ENCODE data around the gene ZNF200.

Gene ZNF200

DNA sequence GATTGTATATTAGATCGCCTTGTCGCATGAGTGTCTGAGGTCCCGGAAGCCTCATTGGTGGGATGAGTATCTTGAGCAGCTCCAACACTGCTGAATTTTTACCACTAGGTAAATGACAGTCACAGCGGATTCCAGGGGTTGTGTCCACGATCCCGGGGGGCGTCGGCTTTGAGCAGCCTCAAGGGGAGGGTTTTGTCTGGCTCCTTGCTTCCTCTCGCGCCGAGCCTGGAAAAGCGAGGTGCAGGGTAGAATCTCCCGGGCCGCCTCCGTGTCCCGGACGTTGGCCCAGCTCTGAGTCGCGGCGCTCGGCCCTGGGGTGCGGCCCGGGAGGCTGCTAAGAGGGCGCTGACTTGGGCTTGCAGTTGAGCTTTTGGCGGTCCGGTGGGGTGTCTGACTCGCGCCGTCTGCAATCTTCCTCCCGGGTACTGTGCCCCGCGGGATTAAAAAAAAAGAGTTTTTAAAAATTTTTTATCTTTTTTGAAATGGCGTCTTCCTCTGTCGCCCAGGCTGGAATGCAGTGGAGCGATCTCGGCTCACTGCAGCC lies 42.4 kb downstream of the ZNF200 start:
- H3K4me3 ChIP-seq (ENCODE audit: low read length, poor library complexity, severe bottlenecking) = no peak overlapping the region
- no peak overlapping the region for H2AFZ ChIP-seq (ENCODE audit: low read length)
- no peaks in the 10 kb centered on the region for H3K9me2 ChIP-seq (replicated peaks; ENCODE audit: low read depth, low read length)
- H3K79me2 ChIP-seq (ENCODE audit: insufficient read depth, low read length) = no peaks in the 10 kb centered on the region
- no peak overlapping the region for H3K4me2 ChIP-seq (ENCODE audit: low read depth, low read length, poor library complexity, severe bottlenecking)
- no peaks in the 10 kb centered on the region for H3K9me3 ChIP-seq (ENCODE audit: insufficient read depth, low read depth, low read length)
- no peaks in the 10 kb centered on the region for H3K36me3 ChIP-seq (ENCODE audit: insufficient read depth, low read length)
- TF ChIP-seq CTCF (conservative IDR thresholded peaks at IDR 0.05; ENCODE audit: low read length) = no peak
- no peak for TF ChIP-seq EZH2phosphoT487 (IDR thresholded peaks at IDR 0.05; ENCODE audit: borderline replicate concordance)
- no peak overlapping the region for H3K9ac ChIP-seq (ENCODE audit: low read depth, low read length, poor library complexity, severe bottlenecking)
- H3F3A ChIP-seq (ENCODE audit: low read depth) = no peaks in the 10 kb centered on the region
- no peaks in the 10 kb centered on the region for H4K20me1 ChIP-seq (ENCODE audit: insufficient read depth, low read length, poor library complexity, severe bottlenecking)
- no peaks in the 10 kb centered on the region for H3K27me3 ChIP-seq (ENCODE audit: insufficient read depth, low read length, poor library complexity, severe bottlenecking)
- no peaks in the 10 kb centered on the region for H3K4me1 ChIP-seq (ENCODE audit: insufficient read depth, low read length, poor library complexity, severe bottlenecking)

DNA sequence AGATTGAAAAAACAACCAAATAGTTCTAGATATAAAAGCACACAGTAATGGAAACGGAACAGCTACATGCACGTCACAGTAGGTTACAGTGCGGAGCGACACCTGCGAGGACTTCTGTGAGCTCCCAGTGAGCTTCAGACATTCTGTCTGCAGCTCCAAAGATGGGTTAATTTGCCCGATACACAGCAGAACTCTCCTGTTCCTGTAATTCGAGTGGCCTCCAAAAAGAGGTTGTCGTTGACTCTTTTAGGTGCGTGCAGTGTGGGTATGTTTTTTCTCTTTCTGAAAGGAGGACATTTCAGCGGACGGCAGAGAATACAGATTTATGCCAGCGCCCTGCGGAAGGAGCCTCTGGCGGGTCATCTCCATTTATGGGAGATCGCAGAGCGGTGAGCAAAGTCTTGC lies 44.0 kb downstream of the ZNF200 start:
- TF ChIP-seq EZH2phosphoT487 (IDR thresholded peaks at IDR 0.05; ENCODE audit: borderline replicate concordance) (no peak), CTCF (conservative IDR thresholded peaks at IDR 0.05; ENCODE audit: low read length) (no peak)
- Histone ChIP-seq H3K36me3 (ENCODE audit: insufficient read depth, low read length) (no peaks in the 10 kb centered on the region), H3K27me3 (ENCODE audit: insufficient read depth, low read length, poor library complexity, severe bottlenecking) (no peaks in the 10 kb centered on the region), H3K9ac (ENCODE audit: low read depth, low read length, poor library complexity, severe bottlenecking) (no peak overlapping the region), H3K9me2 (replicated peaks; ENCODE audit: low read depth, low read length) (no peaks in the 10 kb centered on the region), H3K9me3 (ENCODE audit: insufficient read depth, low read depth, low read length) (no peaks in the 10 kb centered on the region), H3K79me2 (ENCODE audit: insufficient read depth, low read length) (no peaks in the 10 kb centered on the region), H3K4me2 (ENCODE audit: low read depth, low read length, poor library complexity, severe bottlenecking) (no peak overlapping the region), H3K4me1 (ENCODE audit: insufficient read depth, low read length, poor library complexity, severe bottlenecking) (no peaks in the 10 kb centered on the region), H3K4me3 (ENCODE audit: low read length, poor library complexity, severe bottlenecking) (no peak overlapping the region), H2AFZ (ENCODE audit: low read length) (no peak overlapping the region), H4K20me1 (ENCODE audit: insufficient read depth, low read length, poor library complexity, severe bottlenecking) (no peaks in the 10 kb centered on the region), H3F3A (ENCODE audit: low read depth) (no peaks in the 10 kb centered on the region)

DNA sequence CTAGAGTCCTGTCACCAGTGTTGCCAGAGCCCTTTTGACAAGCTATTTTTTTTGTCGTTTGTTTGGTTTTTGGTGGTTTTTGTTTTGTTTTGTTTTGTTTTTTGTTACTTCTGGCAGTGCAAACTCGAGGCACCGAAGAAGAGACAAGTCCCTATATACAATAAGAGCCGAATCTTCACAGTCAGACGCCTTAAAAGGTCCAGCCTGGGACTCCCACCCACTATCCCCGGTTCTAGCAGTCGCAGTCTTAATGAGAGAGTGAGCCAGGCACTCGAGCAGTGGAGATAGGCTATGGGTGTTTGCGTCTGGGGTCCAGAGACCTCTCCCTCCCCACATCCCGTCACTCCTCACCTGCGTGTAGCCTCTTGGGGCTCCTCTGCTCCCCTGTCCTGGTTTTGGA lies 45.1 kb downstream of the ZNF200 start:
- no peak overlapping the region for H3K4me3 ChIP-seq (ENCODE audit: low read length, poor library complexity, severe bottlenecking)
- H3K36me3 ChIP-seq (ENCODE audit: insufficient read depth, low read length) = no peaks in the 10 kb centered on the region
- H3K79me2 ChIP-seq (ENCODE audit: insufficient read depth, low read length) = no peaks in the 10 kb centered on the region
- no peak overlapping the region for H3K9ac ChIP-seq (ENCODE audit: low read depth, low read length, poor library complexity, severe bottlenecking)
- no peaks in the 10 kb centered on the region for H3K4me1 ChIP-seq (ENCODE audit: insufficient read depth, low read length, poor library complexity, severe bottlenecking)
- H3K9me3 ChIP-seq (ENCODE audit: insufficient read depth, low read depth, low read length) = no peaks in the 10 kb centered on the region
- no peak overlapping the region for H3K4me2 ChIP-seq (ENCODE audit: low read depth, low read length, poor library complexity, severe bottlenecking)
- H2AFZ ChIP-seq (ENCODE audit: low read length) = no peak overlapping the region
- no peaks in the 10 kb centered on the region for H4K20me1 ChIP-seq (ENCODE audit: insufficient read depth, low read length, poor library complexity, severe bottlenecking)
- TF ChIP-seq EZH2phosphoT487 (IDR thresholded peaks at IDR 0.05; ENCODE audit: borderline replicate concordance) (no peak), CTCF (conservative IDR thresholded peaks at IDR 0.05; ENCODE audit: low read length) (no peak)
- H3K27me3 ChIP-seq (ENCODE audit: insufficient read depth, low read length, poor library complexity, severe bottlenecking) = no peaks in the 10 kb centered on the region
- no peaks in the 10 kb centered on the region for H3K9me2 ChIP-seq (replicated peaks; ENCODE audit: low read depth, low read length)
- no peaks in the 10 kb centered on the region for H3F3A ChIP-seq (ENCODE audit: low read depth)
